Neural cell (in vitro differentiated cells): ENCODE measurements around the gene EP400. TPM values are rescaled to one million over a fixed set of nuclear protein-coding genes. Genes with fewer than 3 reads are reported as not detected.

Experiments
- H2AFZ ChIP-seq: fragments of 200-600, 300-800 bp; sonication (generic), shearing (Covaris generic); 2 replicates; pipeline ENCODE4 v1.6.0; 2014; ENCODE audit warnings: low read depth, mild to moderate bottlenecking, antibody characterized with exemption, low read length, moderate library complexity
- H3F3A ChIP-seq: fragments of 200-600 bp; shearing (Covaris generic); 2 replicates; pipeline ENCODE4 v1.6.1; 2016; ENCODE audit warnings: mild to moderate bottlenecking, moderate library complexity, mixed read lengths, antibody characterized with exemption, low read length; ENCODE audit not compliant: insufficient read depth, poor library complexity, severe bottlenecking
- H3K27ac ChIP-seq: fragments of 200-600, 300-800 bp; sonication (generic), shearing (Covaris generic); 2 replicates; pipeline ENCODE4 v1.5.1; 2014; ENCODE audit warnings: mild to moderate bottlenecking, low read length, moderate library complexity
- H3K27me3 ChIP-seq: fragments of 300-800, 200-600 bp; sonication (generic), shearing (Covaris generic); 2 replicates; pipeline ENCODE4 v1.6.0; 2014; ENCODE audit warnings: mild to moderate bottlenecking, low read depth, low read length, moderate library complexity; ENCODE audit not compliant: insufficient read depth
- H3K36me3 ChIP-seq: fragments of 300-800, 200-600 bp; sonication (generic), shearing (Covaris generic); 2 replicates; pipeline ENCODE4 v1.5.1; 2014; ENCODE audit warnings: mild to moderate bottlenecking, antibody characterized with exemption, low read length, moderate library complexity; ENCODE audit not compliant: insufficient read depth
- H3K4me2 ChIP-seq: fragments of 300-800, 200-600 bp; sonication (generic), shearing (Covaris generic); 2 replicates; pipeline ENCODE4 v1.6.0; 2014; ENCODE audit warnings: mild to moderate bottlenecking, low read length
- H3K4me3 ChIP-seq: fragments of 300-800, 200-600 bp; sonication (generic), shearing (Covaris generic); 2 replicates; pipeline ENCODE4 v1.5.1; 2014; ENCODE audit warnings: mild to moderate bottlenecking, low read length, moderate library complexity
- H3K79me2 ChIP-seq: fragments of 200-600 bp; shearing (Covaris generic); replicated peaks from 2 replicates; pipeline ENCODE4 v1.6.0; 2014; ENCODE audit warnings: mild to moderate bottlenecking, low read length, moderate library complexity; ENCODE audit not compliant: insufficient read depth
- H3K9ac ChIP-seq: fragments of 300-800, 200-600 bp; sonication (generic), shearing (Covaris generic); 2 replicates; pipeline ENCODE4 v1.6.1; 2016; ENCODE audit warnings: mild to moderate bottlenecking, low read length, mixed read lengths
- H3K9me2 ChIP-seq: fragments of 200-600 bp; shearing (Covaris generic); 2 replicates; pipeline ENCODE4 v1.6.1; 2016; ENCODE audit warnings: mild to moderate bottlenecking, low read length, mixed read lengths; ENCODE audit not compliant: insufficient read depth
- H3K9me3 ChIP-seq: fragments of 200-600, 300-800 bp; sonication (generic), shearing (Covaris generic); 2 replicates; pipeline ENCODE4 v1.6.1; 2016; ENCODE audit warnings: mild to moderate bottlenecking, mixed run types, low read length, moderate library complexity, mixed read lengths
- H4K20me1 ChIP-seq: fragments of 200-600 bp; shearing (Covaris generic); 2 replicates; pipeline ENCODE4 v1.6.1; 2016; ENCODE audit warnings: mild to moderate bottlenecking, mixed run types; ENCODE audit not compliant: insufficient read depth
- CTCF ChIP-seq: fragments of 450-650 bp; IDR thresholded peaks from 2 replicates; pipeline ENCODE4 v1.5.1; 2014; ENCODE audit warnings: antibody characterized with exemption, mild to moderate bottlenecking, moderate library complexity; ENCODE audit not compliant: poor library complexity, severe bottlenecking
- EP300 ChIP-seq: fragments of 450-650 bp; conservative IDR thresholded peaks from 2 replicates; pipeline ENCODE4 v1.6.1; 2014; ENCODE audit warnings: antibody characterized with exemption, mild to moderate bottlenecking, moderate library complexity; ENCODE audit not compliant: poor library complexity, severe bottlenecking
- EZH2 ChIP-seq: fragments of 200-600, 300-800 bp; shearing (Covaris generic), sonication (generic); IDR thresholded peaks from 2 replicates; pipeline ENCODE4 v1.6.1; 2014; ENCODE audit warnings: antibody characterized with exemption, low read length, borderline replicate concordance, mild to moderate bottlenecking; ENCODE audit not compliant: insufficient read depth, poor library complexity, severe bottlenecking
- MXI1 ChIP-seq: fragments of 450-650 bp; conservative IDR thresholded peaks from 2 replicates; pipeline ENCODE4 v1.6.1; 2014; ENCODE audit warnings: antibody characterized with exemption, mild to moderate bottlenecking; ENCODE audit not compliant: poor library complexity, severe bottlenecking
- POLR2AphosphoS5 ChIP-seq: IDR thresholded peaks from 2 replicates; pipeline ENCODE4 v1.6.1; 2012
- RAD21 ChIP-seq: fragments of 450-650 bp; conservative IDR thresholded peaks from 2 replicates; pipeline ENCODE4 v1.6.1; 2014; ENCODE audit warnings: antibody characterized with exemption, mild to moderate bottlenecking, moderate library complexity
- REST ChIP-seq: IDR thresholded peaks from 2 replicates; pipeline ENCODE4 v1.6.1; 2012; ENCODE audit warnings: borderline replicate concordance
- SMC3 ChIP-seq: fragments of 450-650 bp; conservative IDR thresholded peaks from 2 replicates; pipeline ENCODE4 v1.6.1; 2014; ENCODE audit warnings: antibody characterized with exemption, mild to moderate bottlenecking, moderate library complexity; ENCODE audit not compliant: poor library complexity
- TAF1 ChIP-seq: IDR thresholded peaks from 2 replicates; pipeline ENCODE4 v1.6.1; 2012; ENCODE audit warnings: low read depth
- polyA plus RNA-seq: library from polyadenylated mRNA; depleted of rRNA; stranded (reverse); fragments of >200 nt; gene quantifications from 2 replicates; pipeline ENCODE4 v1.2.3, GENCODE V29; 2014

EP400 gene
- polyA plus RNA-seq, 1 donor from 2014 or later: 19.4 TPM

GRCh38 chr12:131934535-131934934 is 15.2 kb upstream of the EP400 start:
- no peaks in the 10 kb centered on the region for H4K20me1 ChIP-seq
- no peaks in the 10 kb centered on the region for H3K27me3 ChIP-seq
- no peaks in the 10 kb centered on the region for H3K79me2 ChIP-seq
- H3K4me3 ChIP-seq: no peak overlapping the region
- no peak overlapping the region for H3K9ac ChIP-seq
- TF ChIP-seq REST (no peak), SMC3 (no peak), EP300 (no peak), MXI1 (no peak), TAF1 (no peak), CTCF (no peak), EZH2 (no peak), RAD21 (no peak), POLR2AphosphoS5 (no peak)
- H3K9me2 ChIP-seq: no peaks in the 10 kb centered on the region
- H3K36me3 ChIP-seq: no peaks in the 10 kb centered on the region
- no peaks in the 10 kb centered on the region for H3F3A ChIP-seq
- no peak overlapping the region for H3K4me2 ChIP-seq
- no peak overlapping the region for H3K27ac ChIP-seq
- no peak overlapping the region for H2AFZ ChIP-seq
- no peaks in the 10 kb centered on the region for H3K9me3 ChIP-seq

- no peaks in the 10 kb centered on the region for H3K36me3 ChIP-seq
- no peak for TF ChIP-seq EZH2
- TF ChIP-seq SMC3: no peak
- no peak for TF ChIP-seq CTCF
- no peak for TF ChIP-seq EP300
- TF ChIP-seq MXI1: no peak
- TF ChIP-seq REST: no peak
- TF ChIP-seq TAF1: no peak
- TF ChIP-seq POLR2AphosphoS5: no peak
- TF ChIP-seq RAD21: no peak
- H3K9me2 ChIP-seq: no peaks in the 10 kb centered on the region
- H3K4me2 ChIP-seq: no peak overlapping the region
- no peak overlapping the region for H3K9ac ChIP-seq
- H2AFZ ChIP-seq: no peak overlapping the region
- no peak overlapping the region for H3K4me3 ChIP-seq
- H3K79me2 ChIP-seq: no peaks in the 10 kb centered on the region
- H4K20me1 ChIP-seq: no peaks in the 10 kb centered on the region
- H3K27me3 ChIP-seq: no peaks in the 10 kb centered on the region
- H3K9me3 ChIP-seq: no peaks in the 10 kb centered on the region
- H3F3A ChIP-seq: no peaks in the 10 kb centered on the region
- H3K27ac ChIP-seq: no peak overlapping the region
Observed at GRCh38 chr12:131938082-131938481, 11.7 kb upstream of the EP400 start.
